HEK293 (cell line): ENCODE measurements around the gene PRR35.

ENCODE experiments used
- CTCF ChIP-seq: fragments of 450-650 bp; formaldehyde crosslinking; IDR thresholded peaks from 2 replicates; pipeline ENCODE4 v1.5.1; 2016; ENCODE audit warnings: missing biosample characterization, missing genetic modification characterization
- ZBTB7A ChIP-seq: fragments of 450-650 bp; formaldehyde crosslinking; IDR thresholded peaks from 2 replicates; pipeline ENCODE4 v1.5.1; 2016; ENCODE audit warnings: low read depth, missing biosample characterization, missing genetic modification characterization
- ZNF366 ChIP-seq: fragments of 450-650 bp; formaldehyde crosslinking; conservative IDR thresholded peaks from 2 replicates; pipeline ENCODE4 v1.5.1; 2016; ENCODE audit warnings: missing biosample characterization, missing genetic modification characterization
- ZNF658 ChIP-seq: fragments of 450-650 bp; formaldehyde crosslinking; IDR thresholded peaks from 2 replicates; pipeline ENCODE4; 2016; ENCODE audit warnings: missing biosample characterization, missing genetic modification characterization

- no peak for TF ChIP-seq CTCF (tag by site-specific recombination)
- no peak for TF ChIP-seq ZNF366 (tag by site-specific recombination)
- TF ChIP-seq ZBTB7A (tag by site-specific recombination), result no peak
- TF ChIP-seq ZNF658 (tag by site-specific recombination), result no peak
Measured at GRCh38 chr16:557463-558297, 2.5 kb upstream of the PRR35 start.
